ENCODE data around the gene UBR3. TPM values are rescaled to one million over a fixed set of nuclear protein-coding genes. Genes with fewer than 3 reads are reported as not detected.

Gene UBR3
- total RNA-seq, 1 donor from 2014 or later = 35.6 TPM

DNA sequence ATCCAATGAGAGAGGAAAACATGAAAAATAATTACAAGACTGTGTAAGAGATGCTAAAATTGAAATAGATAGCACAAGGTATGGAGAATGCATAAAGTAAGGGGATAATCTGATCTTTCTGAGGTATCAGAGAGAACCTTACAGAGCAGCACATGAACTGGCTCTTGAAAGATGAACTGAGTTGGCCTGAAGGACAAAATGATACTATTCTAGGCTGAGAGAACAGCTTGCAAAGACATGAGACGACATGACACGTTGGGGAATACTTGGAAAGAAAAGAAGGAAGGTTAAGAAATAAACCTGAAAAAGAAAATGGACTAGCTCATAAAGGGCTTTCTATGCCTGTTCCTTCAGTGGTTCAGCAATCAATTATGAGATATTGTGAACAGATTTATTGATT is 198.0 kb downstream of the UBR3 start:
- TF ChIP-seq, protein P1, sequence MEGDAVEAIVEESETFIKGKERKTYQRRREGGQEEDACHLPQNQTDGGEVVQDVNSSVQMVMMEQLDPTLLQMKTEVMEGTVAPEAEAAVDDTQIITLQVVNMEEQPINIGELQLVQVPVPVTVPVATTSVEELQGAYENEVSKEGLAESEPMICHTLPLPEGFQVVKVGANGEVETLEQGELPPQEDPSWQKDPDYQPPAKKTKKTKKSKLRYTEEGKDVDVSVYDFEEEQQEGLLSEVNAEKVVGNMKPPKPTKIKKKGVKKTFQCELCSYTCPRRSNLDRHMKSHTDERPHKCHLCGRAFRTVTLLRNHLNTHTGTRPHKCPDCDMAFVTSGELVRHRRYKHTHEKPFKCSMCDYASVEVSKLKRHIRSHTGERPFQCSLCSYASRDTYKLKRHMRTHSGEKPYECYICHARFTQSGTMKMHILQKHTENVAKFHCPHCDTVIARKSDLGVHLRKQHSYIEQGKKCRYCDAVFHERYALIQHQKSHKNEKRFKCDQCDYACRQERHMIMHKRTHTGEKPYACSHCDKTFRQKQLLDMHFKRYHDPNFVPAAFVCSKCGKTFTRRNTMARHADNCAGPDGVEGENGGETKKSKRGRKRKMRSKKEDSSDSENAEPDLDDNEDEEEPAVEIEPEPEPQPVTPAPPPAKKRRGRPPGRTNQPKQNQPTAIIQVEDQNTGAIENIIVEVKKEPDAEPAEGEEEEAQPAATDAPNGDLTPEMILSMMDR (IDR thresholded peaks at IDR 0.05) = no peak
- ChIA-PET CTCF (no interaction called here), POLR2A (no interaction called here)
- no peak for DNase-seq
- peaks cover 28% of the 10 kb centered on the region for H3K36me3 Mint-ChIP-seq (ENCODE audit: low read depth)
- no peak overlapping the region for H3K4me3 Mint-ChIP-seq
- peaks cover 3% of the 10 kb centered on the region for H3K9me3 Mint-ChIP-seq
- intact Hi-C loops (cut with micrococcal nuclease) = no loop called here
- no peaks in the 10 kb centered on the region for H3K4me1 Mint-ChIP-seq
- H3K27me3 Mint-ChIP-seq = no peaks in the 10 kb centered on the region
- ATAC-seq (ENCODE audit: low read depth) = no peak
- H3K27ac Mint-ChIP-seq = no peak overlapping the region

DNA sequence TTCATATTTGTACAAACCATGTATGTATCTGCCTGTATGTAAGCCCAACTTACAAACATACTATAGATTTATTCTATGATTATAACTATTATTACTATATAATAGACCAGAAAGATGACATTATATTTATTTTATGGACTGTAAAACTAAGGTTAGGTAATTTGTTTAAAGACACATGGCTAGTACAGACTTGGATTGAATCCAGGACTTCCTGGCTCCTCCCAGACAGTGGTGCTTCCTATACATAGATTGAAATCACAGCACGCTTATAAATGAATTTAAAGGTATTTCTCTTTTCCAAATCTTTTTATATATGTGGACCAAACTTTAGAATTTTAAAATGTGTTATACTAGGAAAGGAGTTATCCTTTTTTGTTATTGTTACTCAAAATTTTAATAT is 199.1 kb downstream of the UBR3 start:
- H3K27me3 Mint-ChIP-seq = no peaks in the 10 kb centered on the region
- DNase-seq (no peak), ATAC-seq (ENCODE audit: low read depth) (no peak)
- H3K9me3 Mint-ChIP-seq = peaks cover 3% of the 10 kb centered on the region
- intact Hi-C loops (cut with micrococcal nuclease) = no loop called here
- CTCF ChIA-PET = no interaction called here
- no peaks in the 10 kb centered on the region for H3K4me1 Mint-ChIP-seq
- H3K36me3 Mint-ChIP-seq (ENCODE audit: low read depth) = peaks cover 35% of the 10 kb centered on the region
- TF ChIP-seq, protein P1 (IDR thresholded peaks at IDR 0.05) = no peak
- POLR2A ChIA-PET = no interaction called here
- H3K4me3 Mint-ChIP-seq = no peak overlapping the region
- H3K27ac Mint-ChIP-seq = no peak overlapping the region

DNA sequence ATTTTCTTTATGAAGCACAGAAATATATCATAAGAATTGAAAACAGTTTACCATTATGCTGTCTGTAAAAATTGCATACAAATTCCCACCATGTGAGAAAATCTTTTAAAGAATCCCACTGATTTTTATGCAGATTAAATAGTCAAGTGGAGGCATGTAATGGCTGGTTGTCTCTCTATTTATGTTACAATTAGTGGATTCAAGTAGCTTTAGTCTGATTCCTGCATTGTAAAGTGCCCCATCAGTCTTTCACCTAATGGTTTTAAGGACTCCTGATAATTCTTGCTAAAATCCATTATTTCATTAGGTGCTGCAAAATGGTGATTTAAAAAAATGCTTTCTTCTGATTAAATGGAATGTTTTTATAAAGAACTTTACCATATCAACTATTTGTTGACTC is 202.3 kb downstream of the UBR3 start:
- no peak overlapping the region for H3K4me3 Mint-ChIP-seq
- H3K27ac Mint-ChIP-seq = no peak overlapping the region
- no peak for ATAC-seq (ENCODE audit: low read depth)
- intact Hi-C loops (cut with micrococcal nuclease) = no loop called here
- peaks cover 3% of the 10 kb centered on the region for H3K9me3 Mint-ChIP-seq
- H3K27me3 Mint-ChIP-seq = no peaks in the 10 kb centered on the region
- TF ChIP-seq, protein P1 (IDR thresholded peaks at IDR 0.05) = no peak
- DNase-seq = no peak
- ChIA-PET POLR2A (no interaction called here), CTCF (no interaction called here)
- no peaks in the 10 kb centered on the region for H3K4me1 Mint-ChIP-seq
- peaks cover 35% of the 10 kb centered on the region for H3K36me3 Mint-ChIP-seq (ENCODE audit: low read depth)

DNA sequence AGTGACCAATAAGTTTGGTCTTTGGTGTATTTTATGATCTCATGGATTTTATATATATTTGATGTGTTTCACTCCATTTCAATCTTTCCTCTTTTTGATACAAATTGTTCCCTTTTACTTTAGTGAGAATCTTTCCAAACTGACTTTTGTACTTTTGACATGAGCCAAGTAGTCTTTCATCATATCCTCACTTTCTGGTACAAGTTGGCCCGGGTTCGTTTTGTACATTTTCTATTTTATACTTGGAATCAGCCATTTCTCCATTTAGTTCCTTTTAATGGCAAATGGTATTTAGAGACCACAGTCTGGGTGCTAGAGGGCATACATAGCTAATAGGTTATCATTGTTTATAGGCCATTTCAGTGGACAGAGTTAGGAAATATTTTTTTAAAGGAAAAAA is 202.8 kb downstream of the UBR3 start:
- no peak overlapping the region for H3K27ac Mint-ChIP-seq
- CTCF ChIA-PET = no interaction called here
- DNase-seq (no peak), ATAC-seq (ENCODE audit: low read depth) (no peak)
- H3K4me3 Mint-ChIP-seq = no peak overlapping the region
- intact Hi-C loops (cut with micrococcal nuclease) = no loop called here
- peaks cover 35% of the 10 kb centered on the region for H3K36me3 Mint-ChIP-seq (ENCODE audit: low read depth)
- H3K9me3 Mint-ChIP-seq = peaks cover 3% of the 10 kb centered on the region
- POLR2A ChIA-PET = no interaction called here
- H3K4me1 Mint-ChIP-seq = no peaks in the 10 kb centered on the region
- TF ChIP-seq, protein P1 (IDR thresholded peaks at IDR 0.05) = no peak
- no peaks in the 10 kb centered on the region for H3K27me3 Mint-ChIP-seq

DNA sequence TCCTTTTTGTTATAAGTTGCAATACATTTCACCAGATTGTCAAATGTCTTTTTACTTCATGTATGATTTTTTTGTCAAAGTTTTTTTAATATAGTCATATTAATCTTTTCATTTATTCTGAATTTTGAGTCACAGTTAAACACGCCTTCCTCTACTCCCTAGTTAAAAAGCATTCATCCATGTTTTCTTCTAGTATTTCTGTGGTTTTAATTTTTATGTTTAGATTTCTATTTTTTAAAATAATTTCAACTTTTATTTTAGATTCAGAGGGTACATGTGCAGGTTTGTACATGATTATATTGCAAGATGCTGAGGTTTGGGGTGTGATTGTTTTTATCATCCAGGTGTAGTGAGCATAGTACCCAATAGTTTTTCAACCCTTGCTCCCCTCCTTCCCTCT is 204.0 kb downstream of the UBR3 start:
- TF ChIP-seq, protein P1 (IDR thresholded peaks at IDR 0.05) = no peak
- ChIA-PET POLR2A (no interaction called here), CTCF (no interaction called here)
- DNase-seq (no peak), ATAC-seq (ENCODE audit: low read depth) (no peak)
- Mint-ChIP-seq H3K4me3 (no peak overlapping the region), H3K4me1 (no peaks in the 10 kb centered on the region), H3K9me3 (peaks cover 3% of the 10 kb centered on the region), H3K27ac (no peak overlapping the region), H3K36me3 (ENCODE audit: low read depth) (peaks cover 43% of the 10 kb centered on the region), H3K27me3 (no peaks in the 10 kb centered on the region)
- intact Hi-C loops (cut with micrococcal nuclease) = no loop called here

All from activated B cell treated with CpG ODN at 0.5 μM for 24 hours (primary cell).